H9 (cell line): Measurements from ENCODE around the gene KIF13A. TPM values are rescaled to one million over a fixed set of nuclear protein-coding genes. Genes with fewer than 3 reads are reported as not detected.
"Not testable (repeated sequence)": the region's sequence is repeated elsewhere in the genome, so short reads cannot be mapped to it uniquely, and the experiment has no call there.

Experiments
- DNase-seq: peaks from one replicate; pipeline ENCODE4 v3.0.0-alpha.2; 2017
- H2AFZ ChIP-seq: one replicate; pipeline ENCODE4 v1.6.1; 2013; ENCODE audit warnings: mild to moderate bottlenecking, low read length, control low read depth, moderate library complexity
- H2AK5ac ChIP-seq: 2 replicates; pipeline ENCODE4 v1.6.1; 2013; ENCODE audit warnings: low read length, control low read depth, mixed read lengths; ENCODE audit not compliant: insufficient read length
- H2BK120ac ChIP-seq: one replicate; pipeline ENCODE4 v1.6.1; 2013; ENCODE audit warnings: low read depth, mild to moderate bottlenecking, low read length, control low read depth, inconsistent platforms; ENCODE audit not compliant: poor library complexity, severe bottlenecking
- H2BK12ac ChIP-seq: 2 replicates; pipeline ENCODE4 v1.6.1; 2013; ENCODE audit warnings: low read length, control low read depth, mixed read lengths, low read depth; ENCODE audit not compliant: insufficient read length
- H2BK15ac ChIP-seq: 2 replicates; pipeline ENCODE4 v1.6.1; 2013; ENCODE audit warnings: low read depth, low read length, control low read depth
- H2BK20ac ChIP-seq: one replicate; pipeline ENCODE4 v1.6.1; 2013; ENCODE audit warnings: low read depth, mild to moderate bottlenecking, low read length, control low read depth, inconsistent platforms; ENCODE audit not compliant: poor library complexity, severe bottlenecking
- H2BK5ac ChIP-seq: 2 replicates; pipeline ENCODE4 v1.6.1; 2013; ENCODE audit warnings: low read length, control low read depth, mixed read lengths; ENCODE audit not compliant: insufficient read length
- H3K14ac ChIP-seq: 2 replicates; pipeline ENCODE4 v1.6.1; 2013; ENCODE audit warnings: low read length, control low read depth; ENCODE audit not compliant: insufficient read depth
- H3K18ac ChIP-seq: 2 replicates; pipeline ENCODE4 v1.6.1; 2013; ENCODE audit warnings: low read depth, mild to moderate bottlenecking, mixed read lengths, low read length, control low read depth; ENCODE audit not compliant: insufficient read length
- H3K23ac ChIP-seq: 2 replicates; pipeline ENCODE4 v1.6.1; 2013; ENCODE audit warnings: low read length, control low read depth, mixed read lengths, low read depth; ENCODE audit not compliant: insufficient read length
- H3K23me2 ChIP-seq: 2 replicates; pipeline ENCODE4 v1.6.1; 2013; ENCODE audit warnings: low read depth, mild to moderate bottlenecking, mixed read lengths, low read length, control low read depth; ENCODE audit not compliant: insufficient read length, poor library complexity, severe bottlenecking
- H3K27ac ChIP-seq: 2 replicates; pipeline ENCODE4 v1.5.1; 2013; ENCODE audit warnings: low read length, control low read depth, mixed read lengths, low read depth; ENCODE audit not compliant: insufficient read length
- H3K27me3 ChIP-seq: 2 replicates; pipeline ENCODE4 v1.6.1; 2013; ENCODE audit warnings: low read length, control low read depth, inconsistent platforms; ENCODE audit not compliant: insufficient read depth
- H3K4ac ChIP-seq: 2 replicates; pipeline ENCODE4 v1.6.1; 2013; ENCODE audit warnings: low read depth, mild to moderate bottlenecking, control low read depth, inconsistent platforms, low read length, moderate library complexity
- H3K4me1 ChIP-seq: 2 replicates; pipeline ENCODE4 v1.6.1; 2013; ENCODE audit warnings: low read length, control low read depth, inconsistent platforms; ENCODE audit not compliant: insufficient read depth
- H3K4me2 ChIP-seq: 2 replicates; pipeline ENCODE4 v1.6.1; 2013; ENCODE audit warnings: low read length, control low read depth, mixed read lengths; ENCODE audit not compliant: insufficient read length, insufficient read depth
- H3K56ac ChIP-seq: 2 replicates; pipeline ENCODE4 v1.6.1; 2013; ENCODE audit warnings: low read depth, mild to moderate bottlenecking, mixed read lengths, low read length, control low read depth; ENCODE audit not compliant: insufficient read length
- H3K79me1 ChIP-seq: 2 replicates; pipeline ENCODE4 v1.6.1; 2013; ENCODE audit warnings: low read depth, mild to moderate bottlenecking, moderate library complexity, low read length, control low read depth, inconsistent platforms; ENCODE audit not compliant: insufficient read depth, poor library complexity, severe bottlenecking
- H3K79me2 ChIP-seq: 2 replicates; pipeline ENCODE4 v1.6.1; 2013; ENCODE audit warnings: low read length, control low read depth, inconsistent platforms; ENCODE audit not compliant: insufficient read depth
- H3K9ac ChIP-seq: 2 replicates; pipeline ENCODE4 v1.6.1; 2013; ENCODE audit warnings: low read length, control low read depth, mixed read lengths; ENCODE audit not compliant: insufficient read length; ENCODE audit errors: extremely low read depth
- H3K9me3 ChIP-seq: one replicate; pipeline ENCODE4 v1.6.1; 2013; ENCODE audit warnings: low read depth, low read length, inconsistent platforms; ENCODE audit not compliant: control insufficient read depth
- H3T11ph ChIP-seq: one replicate; pipeline ENCODE4 v1.6.1; 2013; ENCODE audit warnings: mild to moderate bottlenecking, low read length, control low read depth, inconsistent platforms
- H4K20me1 ChIP-seq: one replicate; pipeline ENCODE4 v1.6.1; 2013; ENCODE audit not compliant: control insufficient read depth, insufficient read length, insufficient read depth
- H4K5ac ChIP-seq: 2 replicates; pipeline ENCODE4 v1.6.1; 2013; ENCODE audit warnings: low read depth, mild to moderate bottlenecking, mixed read lengths, low read length, control low read depth; ENCODE audit not compliant: insufficient read length
- H4K8ac ChIP-seq: replicated peaks from 2 replicates; pipeline ENCODE4 v1.6.1; 2013; ENCODE audit warnings: low read length, control low read depth, mixed read lengths, low read depth; ENCODE audit not compliant: insufficient read length
- H4K91ac ChIP-seq: 2 replicates; pipeline ENCODE4 v1.6.1; 2013; ENCODE audit warnings: low read depth, mild to moderate bottlenecking, moderate library complexity, mixed read lengths, low read length, control low read depth; ENCODE audit not compliant: insufficient read length
- H3K27ac Mint-ChIP-seq, 3 experiments: 2 replicates in 2 of 3; 3 replicates in 1 of 3; pipeline ENCODE4 v1.8.0; 2020 to 2021; ENCODE audit warnings: mixed read lengths in 3 of 3, mild to moderate bottlenecking in 1 of 3, moderate library complexity in 1 of 3
- H3K27me3 Mint-ChIP-seq: 2 replicates; pipeline ENCODE4 v1.8.0; 2021; ENCODE audit warnings: low read depth, mild to moderate bottlenecking, moderate library complexity, mixed read lengths
- H3K36me3 Mint-ChIP-seq, 3 experiments: 2 replicates in 2 of 3; 3 replicates in 1 of 3; pipeline ENCODE4 v1.8.0; 2020 to 2021; ENCODE audit warnings: low read depth in 3 of 3, mixed read lengths in 3 of 3; ENCODE audit not compliant: insufficient read depth in 1 of 3
- H3K4me1 Mint-ChIP-seq, 2 experiments: 2 replicates each; pipeline ENCODE4 v1.8.0; 2020; ENCODE audit warnings: mixed read lengths in 2 of 2
- H3K4me3 Mint-ChIP-seq, 2 experiments: 2 replicates in 1 of 2; 3 replicates in 1 of 2; pipeline ENCODE4 v1.8.0; 2020 to 2021; ENCODE audit warnings: mild to moderate bottlenecking in 2 of 2, mixed read lengths in 2 of 2, moderate library complexity in 1 of 2
- H3K9me3 Mint-ChIP-seq, 2 experiments: 2 replicates in 1 of 2; 3 replicates in 1 of 2; pipeline ENCODE4 v1.8.0; 2020; ENCODE audit warnings: mild to moderate bottlenecking in 2 of 2, mixed read lengths in 2 of 2, moderate library complexity in 1 of 2
- WGBS: extraction: QIAGEN DNeasy Blood & Tissue Kit; methylation state at CpG from one replicate; pipeline ENCODE4 v1.1.7; 2013; ENCODE audit warnings: missing lambda C conversion rate, low lambda C conversion rate, mixed read lengths; ENCODE audit not compliant: insufficient read length; ENCODE audit errors: extremely low coverage; 5-methylcytosine and 5-hydroxymethylcytosine counted together
- total RNA-seq: library from RNA; stranded (reverse); gene quantifications from 2 replicates; pipeline ENCODE4 v1.2.1, GENCODE V29; 2021
- TF ChIP-seq, protein P1 (sequence below): fragments of 200-600 bp; sonication (generic); conservative IDR thresholded peaks from 3 replicates; pipeline ENCODE4 v1.8.0; 2021; ENCODE audit warnings: antibody characterized with exemption, mild to moderate bottlenecking

KIF13A gene
- total RNA-seq, 1 experiment from 2014 or later, result 38.2 TPM

- H3T11ph ChIP-seq, result no peak overlapping the region
- H3K23ac ChIP-seq, result no peak overlapping the region
- TF ChIP-seq, protein P1, sequence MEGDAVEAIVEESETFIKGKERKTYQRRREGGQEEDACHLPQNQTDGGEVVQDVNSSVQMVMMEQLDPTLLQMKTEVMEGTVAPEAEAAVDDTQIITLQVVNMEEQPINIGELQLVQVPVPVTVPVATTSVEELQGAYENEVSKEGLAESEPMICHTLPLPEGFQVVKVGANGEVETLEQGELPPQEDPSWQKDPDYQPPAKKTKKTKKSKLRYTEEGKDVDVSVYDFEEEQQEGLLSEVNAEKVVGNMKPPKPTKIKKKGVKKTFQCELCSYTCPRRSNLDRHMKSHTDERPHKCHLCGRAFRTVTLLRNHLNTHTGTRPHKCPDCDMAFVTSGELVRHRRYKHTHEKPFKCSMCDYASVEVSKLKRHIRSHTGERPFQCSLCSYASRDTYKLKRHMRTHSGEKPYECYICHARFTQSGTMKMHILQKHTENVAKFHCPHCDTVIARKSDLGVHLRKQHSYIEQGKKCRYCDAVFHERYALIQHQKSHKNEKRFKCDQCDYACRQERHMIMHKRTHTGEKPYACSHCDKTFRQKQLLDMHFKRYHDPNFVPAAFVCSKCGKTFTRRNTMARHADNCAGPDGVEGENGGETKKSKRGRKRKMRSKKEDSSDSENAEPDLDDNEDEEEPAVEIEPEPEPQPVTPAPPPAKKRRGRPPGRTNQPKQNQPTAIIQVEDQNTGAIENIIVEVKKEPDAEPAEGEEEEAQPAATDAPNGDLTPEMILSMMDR, result no peak
- no peak overlapping the region for H2BK5ac ChIP-seq
- no peak overlapping the region for H2AK5ac ChIP-seq
- H4K8ac ChIP-seq, result no peak overlapping the region
- H3K27ac ChIP-seq, result no peak overlapping the region
- no peaks in the 10 kb centered on the region for H3K27me3 ChIP-seq
- H2BK12ac ChIP-seq, result no peak overlapping the region
- H4K20me1 ChIP-seq, result no peaks in the 10 kb centered on the region
- Mint-ChIP-seq H3K27ac (peak overlapping the region; percentile 5 to 74 (median 39); a peak in 2 of 7 replicates), H3K36me3 (peaks cover 7 to 23% (median 17%) of the 10 kb centered on the region in 3 experiments; a peak in 5 of 7 replicates), H3K4me1 (peaks cover 16 to 25% of the 10 kb centered on the region in 2 experiments), H3K27me3 (no peaks in the 10 kb centered on the region), H3K9me3 (peaks cover 0 to 2% of the 10 kb centered on the region in 2 experiments; a peak in 1 of 5 replicates), H3K4me3 (no peak overlapping the region)
- DNase-seq, result no peak
- H2BK20ac ChIP-seq, result no peak overlapping the region
- no peak overlapping the region for H2BK120ac ChIP-seq
- no peaks in the 10 kb centered on the region for H3K23me2 ChIP-seq
- no peak overlapping the region for H3K14ac ChIP-seq
- H3K79me1 ChIP-seq, result no peaks in the 10 kb centered on the region
- H3K4ac ChIP-seq, result no peak overlapping the region
- H3K9me3 ChIP-seq, result no peaks in the 10 kb centered on the region
- H2AFZ ChIP-seq, result no peak overlapping the region
- peaks cover 2% of the 10 kb centered on the region; the same call in 1 of the 2 replicates for H3K79me2 ChIP-seq
- no peak overlapping the region for H4K91ac ChIP-seq
- no peak overlapping the region for H3K56ac ChIP-seq
- H3K9ac ChIP-seq, result no peak overlapping the region
- H3K4me1 ChIP-seq, result no peaks in the 10 kb centered on the region; the same call in 1 of the 2 replicates
- H3K18ac ChIP-seq, result no peak overlapping the region
- no peak overlapping the region for H4K5ac ChIP-seq
- no peak overlapping the region for H3K4me2 ChIP-seq
- no peak overlapping the region for H2BK15ac ChIP-seq
Measured at GRCh38 chr6:17979479-17979878, 8.0 kb downstream of the KIF13A start.

DNA sequence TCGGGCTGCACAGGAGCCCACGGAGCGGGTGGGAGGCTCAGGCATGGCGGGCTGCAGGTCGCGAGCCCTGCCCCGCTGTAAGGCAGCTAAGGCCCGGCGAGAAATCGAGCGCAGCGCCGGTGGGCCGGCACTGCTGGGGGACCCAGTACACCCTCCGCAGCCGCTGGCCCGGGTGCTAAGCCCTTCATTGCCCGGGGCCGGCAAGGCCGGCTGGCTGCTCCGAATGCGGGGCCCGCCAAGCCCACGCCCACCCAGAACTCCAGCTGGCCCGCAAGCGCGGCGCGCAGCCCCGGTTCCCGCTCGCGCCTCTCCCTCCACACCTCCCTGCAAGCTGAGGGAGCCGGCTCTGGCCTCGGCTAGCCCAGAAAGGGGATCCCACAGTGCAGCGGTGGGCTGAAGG, 11.2 kb downstream of the KIF13A start:
- Mint-ChIP-seq H3K4me1 (peaks cover 33% of the 10 kb centered on the region in 2 experiments), H3K36me3 (peaks cover 2 to 11% (median 7%) of the 10 kb centered on the region in 3 experiments; a peak in 5 of 7 replicates)
- not testable (repeated sequence) for H3K4me1 ChIP-seq, H3K27ac ChIP-seq, H3K56ac ChIP-seq, H3K4ac ChIP-seq, H3T11ph ChIP-seq, H2BK15ac ChIP-seq, H3K9me3 Mint-ChIP-seq, H2BK12ac ChIP-seq, H3K27me3 ChIP-seq, H3K18ac ChIP-seq, H4K91ac ChIP-seq, H3K9ac ChIP-seq, H2AK5ac ChIP-seq, H2AFZ ChIP-seq, DNase-seq, H2BK20ac ChIP-seq, H3K4me3 Mint-ChIP-seq, H3K27me3 Mint-ChIP-seq, H3K23me2 ChIP-seq, H3K27ac Mint-ChIP-seq, H3K23ac ChIP-seq, H2BK5ac ChIP-seq, H4K20me1 ChIP-seq, H3K14ac ChIP-seq, H3K9me3 ChIP-seq, H3K79me2 ChIP-seq, H3K79me1 ChIP-seq, H4K8ac ChIP-seq, H2BK120ac ChIP-seq, H3K4me2 ChIP-seq, H4K5ac ChIP-seq
- no CpG with 5 or more reads among the region's 36 CpGs for WGBS
